Activated CD8-positive, alpha-beta T cell treated with anti-CD3 and anti-CD28 coated beads for 36 hours (primary cell): ENCODE results near the gene MAGI3. TPM values are rescaled to one million over a fixed set of nuclear protein-coding genes. Genes with fewer than 3 reads are reported as not detected.

Experiments
- ATAC-seq: fragments of 200-7000 bp; cut with Tn5 transposase; one replicate; pipeline ENCODE4 v1.10.0; 2021; ENCODE audit warnings: mild to moderate bottlenecking, moderate library complexity
- CTCF ChIA-PET: fragments of 350-600 bp; sonication (Branson Sonifier 250); formaldehyde crosslinking; loops from one replicate; lab custom pipeline; 2021; ENCODE audit warnings: antibody characterized with exemption; lab: Charles Lee
- POLR2A ChIA-PET: fragments of 350-600 bp; sonication (Branson Sonifier 250); formaldehyde crosslinking; loops from one replicate; lab custom pipeline; 2021; ENCODE audit warnings: antibody characterized with exemption; lab: Charles Lee
- DNase-seq: peaks from one replicate; pipeline ENCODE4 v3.0.0-alpha.2; 2020
- H3K27ac Mint-ChIP-seq: one replicate; pipeline ENCODE4 v1.8.0; 2021; ENCODE audit warnings: mild to moderate bottlenecking, mixed read lengths
- H3K27me3 Mint-ChIP-seq: one replicate; pipeline ENCODE4 v1.8.0; 2021; ENCODE audit warnings: mixed read lengths
- H3K36me3 Mint-ChIP-seq: one replicate; pipeline ENCODE4 v1.8.0; 2021; ENCODE audit warnings: low read depth, mixed read lengths
- H3K4me1 Mint-ChIP-seq: one replicate; pipeline ENCODE4 v1.8.0; 2021; ENCODE audit warnings: low read depth, mixed read lengths
- H3K4me3 Mint-ChIP-seq: one replicate; pipeline ENCODE4 v1.8.0; 2021; ENCODE audit warnings: mild to moderate bottlenecking, moderate library complexity, mixed read lengths
- H3K9me3 Mint-ChIP-seq: one replicate; pipeline ENCODE4 v1.8.0; 2021; ENCODE audit warnings: mixed read lengths
- CTCF ChIP-seq: fragments of 200-600 bp; IDR thresholded peaks from one replicate; pipeline ENCODE4 v1.8.0; 2022; ENCODE audit warnings: antibody characterized with exemption, mild to moderate bottlenecking
- intact Hi-C: fragments of 100-400 bp; cut with micrococcal nuclease; formaldehyde crosslinking; loops from one replicate; pipeline ENCODE4 v1.10.0; 2022
- total RNA-seq, 2 experiments: library from RNA; stranded (reverse); gene quantifications; one replicate each; pipeline ENCODE4 v1.2.3, GENCODE V29; 2021

The MAGI3 gene
- total RNA-seq, 2 experiments from 2014 or later = 2.5 to 3.1 TPM

GRCh38 chr1:113684153-113684541 is 293.8 kb downstream of the MAGI3 start:
- DNase-seq (no peak), ATAC-seq (no peak)
- no peaks in the 10 kb centered on the region for H3K9me3 Mint-ChIP-seq
- no peaks in the 10 kb centered on the region for H3K4me1 Mint-ChIP-seq
- H3K27ac Mint-ChIP-seq = no peak overlapping the region
- H3K36me3 Mint-ChIP-seq = no peaks in the 10 kb centered on the region
- ChIA-PET CTCF (interaction anchor here (1.1 kb wide), 1 partner anchor 74 kb away, joined by 3 read pairs; no protein-coding TSS in a partner anchor), POLR2A (no interaction called here)
- intact Hi-C loops = no loop called here
- no peak for TF ChIP-seq CTCF
- no peaks in the 10 kb centered on the region for H3K27me3 Mint-ChIP-seq
- H3K4me3 Mint-ChIP-seq = no peak overlapping the region

- POLR2A ChIA-PET = interaction anchor here (0.7 kb wide), 1 partner anchor 290 kb away, joined by 3 read pairs; no protein-coding TSS in a partner anchor
Observed at GRCh38 chr1:113686891-113687618, 296.7 kb downstream of the MAGI3 start.

GRCh38 chr1:113691184-113691583 is 300.9 kb downstream of the MAGI3 start:
- CTCF ChIA-PET = no interaction called here

More at GRCh38 chr1:113686891-113687618, 296.7 kb downstream of the MAGI3 start:
- no peak for ATAC-seq
- no peak for DNase-seq
- CTCF ChIA-PET = no interaction called here
- Mint-ChIP-seq H3K27me3 (no peaks in the 10 kb centered on the region), H3K4me1 (no peaks in the 10 kb centered on the region), H3K36me3 (peaks cover 3% of the 10 kb centered on the region), H3K9me3 (no peaks in the 10 kb centered on the region), H3K4me3 (no peak overlapping the region), H3K27ac (no peak overlapping the region)
- no peak for TF ChIP-seq CTCF
- intact Hi-C loops = no loop called here

GRCh38 chr1:113692342-113692741 is 302.0 kb downstream of the MAGI3 start:
- Mint-ChIP-seq H3K27ac (no peak overlapping the region), H3K9me3 (peaks cover 16% of the 10 kb centered on the region), H3K4me1 (no peaks in the 10 kb centered on the region), H3K4me3 (no peak overlapping the region), H3K36me3 (peaks cover 32% of the 10 kb centered on the region), H3K27me3 (no peaks in the 10 kb centered on the region)
- ChIA-PET POLR2A (no interaction called here), CTCF (no interaction called here)
- intact Hi-C loops = no loop called here
- ATAC-seq (no peak), DNase-seq (no peak)
- no peak for TF ChIP-seq CTCF

More at GRCh38 chr1:113691184-113691583, 300.9 kb downstream of the MAGI3 start:
- TF ChIP-seq CTCF = no peak
- intact Hi-C loops = no loop called here
- DNase-seq (no peak), ATAC-seq (no peak)
- Mint-ChIP-seq H3K27ac (no peak overlapping the region), H3K9me3 (peaks cover 16% of the 10 kb centered on the region), H3K36me3 (peaks cover 26% of the 10 kb centered on the region), H3K27me3 (no peaks in the 10 kb centered on the region), H3K4me3 (no peak overlapping the region), H3K4me1 (no peaks in the 10 kb centered on the region)
- POLR2A ChIA-PET = no interaction called here

GRCh38 chr1:113692824-113693431 is 302.6 kb downstream of the MAGI3 start:
- peaks cover 16% of the 10 kb centered on the region for H3K9me3 Mint-ChIP-seq
- no peak for TF ChIP-seq CTCF
- H3K4me3 Mint-ChIP-seq = no peak overlapping the region
- no peaks in the 10 kb centered on the region for H3K27me3 Mint-ChIP-seq
- ATAC-seq (no peak), DNase-seq (no peak)
- POLR2A ChIA-PET = interaction anchor here (0.6 kb wide), 1 partner anchor 1713 kb away, joined by 3 read pairs; no protein-coding TSS in a partner anchor
- H3K36me3 Mint-ChIP-seq = peaks cover 32% of the 10 kb centered on the region
- intact Hi-C loops = no loop called here
- H3K4me1 Mint-ChIP-seq = no peaks in the 10 kb centered on the region
- CTCF ChIA-PET = no interaction called here
- H3K27ac Mint-ChIP-seq = no peak overlapping the region
